ENCODE measurements around the gene LYST.

DNA sequence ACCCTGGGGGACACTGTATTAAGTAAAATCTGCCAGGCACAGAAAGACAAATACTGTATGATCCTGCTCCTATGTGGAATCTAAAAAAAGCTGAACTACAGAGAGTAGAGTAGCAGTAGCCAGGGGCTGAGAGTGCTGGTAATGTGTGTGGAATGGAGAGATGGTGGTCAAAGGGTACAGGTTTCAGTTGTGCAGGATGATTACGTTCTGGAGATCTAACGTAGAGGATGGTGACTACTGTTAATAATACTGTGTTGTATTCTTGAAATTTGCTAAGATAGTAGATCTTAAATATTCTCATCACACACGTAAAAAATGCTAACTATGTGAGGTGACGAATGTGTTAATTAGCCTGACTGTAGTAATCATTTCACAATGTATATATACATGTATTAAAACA is 177.3 kb downstream of the LYST start:
- no peak for TF ChIP-seq USF2 (IDR thresholded peaks at IDR 0.05; ENCODE audit: borderline replicate concordance, low read depth, low read length)
- no peak for TF ChIP-seq CTCF (IDR thresholded peaks at IDR 0.05)
- no peak for TF ChIP-seq MXI1 (IDR thresholded peaks at IDR 0.05; ENCODE audit: low read depth, low read length)
- TF ChIP-seq SIN3A (IDR thresholded peaks at IDR 0.05; ENCODE audit: borderline replicate concordance, low read depth, low read length), result no peak
- TF ChIP-seq FOXM1 (IDR thresholded peaks at IDR 0.05; ENCODE audit: low read depth), result no peak
- TF ChIP-seq RAD21 (IDR thresholded peaks at IDR 0.05; ENCODE audit: low read length), result no peak
- TF ChIP-seq EP300 (IDR thresholded peaks at IDR 0.05; ENCODE audit: borderline replicate concordance in 1 of 2, low read depth in 1 of 2, low read length in 1 of 2), result no peak
